ENCODE data around the gene KLHL29.

- TF ChIP-seq CTCF (conservative IDR thresholded peaks at IDR 0.05): no peak
- TF ChIP-seq EZH2 (IDR thresholded peaks at IDR 0.05; ENCODE audit: low read depth): no peak
These were observed 212.7 kb downstream of the KLHL29 start for GRCh38 chr2:23597687-23598086.
